AG10803 (cell line): Measurements from ENCODE around the gene DUSP14.

Source experiments
- DNase-seq: peaks from one replicate; pipeline ENCODE4 v3.0.0; 2010; ENCODE audit warnings: low read depth
- H3K4me3 ChIP-seq: 2 replicates; pipeline ENCODE4 v1.5.1; 2011; ENCODE audit warnings: mild to moderate bottlenecking, low read length, control low read depth
- TF ChIP-seq, protein P1 (sequence below): conservative IDR thresholded peaks from 2 replicates; pipeline ENCODE4 v1.5.1; 2011; ENCODE audit warnings: mild to moderate bottlenecking, low read length, control low read depth, inconsistent platforms

Gene DUSP14

DNA sequence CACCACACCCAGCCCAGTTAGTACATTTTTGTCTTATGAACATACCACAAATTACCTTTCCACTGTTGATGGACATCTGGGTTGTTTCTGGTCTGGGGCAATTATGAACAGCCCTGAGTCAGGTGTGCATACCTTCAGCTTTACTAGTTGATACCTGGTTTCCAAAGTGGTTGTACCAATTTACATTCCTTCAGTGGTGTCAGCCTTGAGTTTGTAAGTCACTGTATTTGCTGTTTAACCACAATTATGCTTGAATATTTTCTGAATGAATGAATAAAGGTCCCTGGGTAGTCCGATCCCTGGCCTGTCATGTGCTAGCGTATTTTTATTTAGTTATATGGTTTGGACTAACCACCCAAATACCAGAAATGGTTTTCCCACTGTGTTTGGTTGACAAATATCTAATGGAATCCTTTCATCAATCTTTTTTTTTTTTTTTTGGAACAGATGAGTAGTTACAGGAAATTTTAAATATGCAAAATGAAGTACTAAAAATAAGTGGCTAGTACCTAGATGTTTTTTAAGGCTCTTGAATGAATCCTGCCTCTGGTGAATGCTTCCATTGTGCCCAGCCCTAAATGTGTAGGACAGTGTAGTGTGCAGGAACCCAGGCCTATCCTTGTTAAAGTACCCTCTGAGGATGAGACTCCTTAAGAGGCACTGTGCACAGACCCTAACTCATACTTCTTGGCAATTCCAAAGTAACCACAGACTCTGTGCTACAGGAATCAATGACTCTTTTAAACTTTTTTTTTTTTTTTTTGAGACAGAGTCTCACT is 3.7 kb downstream of the DUSP14 start:
- TF ChIP-seq, protein P1, sequence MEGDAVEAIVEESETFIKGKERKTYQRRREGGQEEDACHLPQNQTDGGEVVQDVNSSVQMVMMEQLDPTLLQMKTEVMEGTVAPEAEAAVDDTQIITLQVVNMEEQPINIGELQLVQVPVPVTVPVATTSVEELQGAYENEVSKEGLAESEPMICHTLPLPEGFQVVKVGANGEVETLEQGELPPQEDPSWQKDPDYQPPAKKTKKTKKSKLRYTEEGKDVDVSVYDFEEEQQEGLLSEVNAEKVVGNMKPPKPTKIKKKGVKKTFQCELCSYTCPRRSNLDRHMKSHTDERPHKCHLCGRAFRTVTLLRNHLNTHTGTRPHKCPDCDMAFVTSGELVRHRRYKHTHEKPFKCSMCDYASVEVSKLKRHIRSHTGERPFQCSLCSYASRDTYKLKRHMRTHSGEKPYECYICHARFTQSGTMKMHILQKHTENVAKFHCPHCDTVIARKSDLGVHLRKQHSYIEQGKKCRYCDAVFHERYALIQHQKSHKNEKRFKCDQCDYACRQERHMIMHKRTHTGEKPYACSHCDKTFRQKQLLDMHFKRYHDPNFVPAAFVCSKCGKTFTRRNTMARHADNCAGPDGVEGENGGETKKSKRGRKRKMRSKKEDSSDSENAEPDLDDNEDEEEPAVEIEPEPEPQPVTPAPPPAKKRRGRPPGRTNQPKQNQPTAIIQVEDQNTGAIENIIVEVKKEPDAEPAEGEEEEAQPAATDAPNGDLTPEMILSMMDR = no peak
- DNase-seq = peak; percentile 99
- no peak overlapping the region for H3K4me3 ChIP-seq

DNA sequence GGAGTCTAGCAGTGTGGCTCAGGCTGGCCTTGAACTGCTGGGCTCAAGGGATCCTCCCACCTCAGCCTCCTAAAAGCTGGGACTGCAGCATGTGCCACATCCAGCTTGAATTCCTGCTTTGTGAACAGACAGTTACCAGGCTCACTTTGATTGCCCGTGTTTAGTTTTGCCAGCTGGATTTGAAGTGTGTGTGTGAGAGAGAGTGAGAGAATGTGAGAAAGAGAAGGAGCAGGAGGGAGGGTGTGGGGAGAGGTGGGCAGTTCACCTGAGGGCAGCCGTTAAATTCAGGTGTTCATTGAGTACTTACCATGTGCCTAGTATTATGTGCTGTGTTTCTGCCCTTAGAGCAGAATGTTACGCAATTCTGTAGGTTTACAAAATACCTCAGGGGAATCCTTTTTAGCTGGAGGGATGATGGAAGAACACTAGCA is 4.7 kb downstream of the DUSP14 start:
- TF ChIP-seq, protein P1 = no peak
- DNase-seq = peak; percentile 48
- H3K4me3 ChIP-seq = no peak overlapping the region

DNA sequence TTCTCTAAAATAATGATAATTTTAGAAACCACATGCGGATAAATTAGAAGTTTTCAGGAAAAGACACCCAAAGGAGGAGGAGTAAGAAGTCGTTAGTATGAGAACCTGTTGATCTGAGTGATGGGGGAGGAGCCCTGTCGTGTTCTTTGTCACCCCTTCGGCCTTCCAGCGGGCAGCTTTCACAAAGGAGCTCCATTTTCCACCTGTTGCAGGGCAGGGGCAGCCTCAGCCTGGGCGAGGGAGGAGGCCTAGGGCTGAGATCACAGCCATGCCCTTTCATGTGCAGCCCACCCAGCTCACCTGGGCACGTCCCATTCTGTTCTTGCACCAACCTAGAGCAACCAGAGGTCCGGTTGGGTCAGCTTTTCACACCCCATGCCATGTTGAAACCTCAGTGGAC is 5.3 kb downstream of the DUSP14 start:
- no peak for DNase-seq

DNA sequence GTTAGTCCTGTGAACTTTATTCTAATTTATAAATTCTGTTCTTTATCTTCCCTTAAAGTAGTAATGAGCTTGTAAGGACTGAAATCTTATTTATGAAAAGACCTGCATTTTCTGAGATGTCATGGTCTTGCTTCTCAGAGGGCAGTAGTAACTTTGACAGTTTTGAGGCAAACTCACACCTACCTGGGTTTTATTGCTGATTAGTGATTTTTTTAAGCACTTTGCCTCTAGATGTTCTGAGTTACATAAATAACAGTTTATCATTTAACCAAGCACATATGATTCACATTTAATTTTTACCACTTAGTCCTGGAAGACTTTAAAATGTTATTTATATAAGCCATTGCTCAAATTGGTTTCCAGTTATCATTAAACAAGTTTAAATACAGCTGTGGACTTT is 10.7 kb downstream of the DUSP14 start:
- TF ChIP-seq, protein P1 = no peak
- no peak overlapping the region for H3K4me3 ChIP-seq
- DNase-seq = no peak

More for the DNA sequence above, 5.3 kb downstream of the DUSP14 start:
- H3K4me3 ChIP-seq = no peak overlapping the region
- TF ChIP-seq, protein P1 = no peak

DNA sequence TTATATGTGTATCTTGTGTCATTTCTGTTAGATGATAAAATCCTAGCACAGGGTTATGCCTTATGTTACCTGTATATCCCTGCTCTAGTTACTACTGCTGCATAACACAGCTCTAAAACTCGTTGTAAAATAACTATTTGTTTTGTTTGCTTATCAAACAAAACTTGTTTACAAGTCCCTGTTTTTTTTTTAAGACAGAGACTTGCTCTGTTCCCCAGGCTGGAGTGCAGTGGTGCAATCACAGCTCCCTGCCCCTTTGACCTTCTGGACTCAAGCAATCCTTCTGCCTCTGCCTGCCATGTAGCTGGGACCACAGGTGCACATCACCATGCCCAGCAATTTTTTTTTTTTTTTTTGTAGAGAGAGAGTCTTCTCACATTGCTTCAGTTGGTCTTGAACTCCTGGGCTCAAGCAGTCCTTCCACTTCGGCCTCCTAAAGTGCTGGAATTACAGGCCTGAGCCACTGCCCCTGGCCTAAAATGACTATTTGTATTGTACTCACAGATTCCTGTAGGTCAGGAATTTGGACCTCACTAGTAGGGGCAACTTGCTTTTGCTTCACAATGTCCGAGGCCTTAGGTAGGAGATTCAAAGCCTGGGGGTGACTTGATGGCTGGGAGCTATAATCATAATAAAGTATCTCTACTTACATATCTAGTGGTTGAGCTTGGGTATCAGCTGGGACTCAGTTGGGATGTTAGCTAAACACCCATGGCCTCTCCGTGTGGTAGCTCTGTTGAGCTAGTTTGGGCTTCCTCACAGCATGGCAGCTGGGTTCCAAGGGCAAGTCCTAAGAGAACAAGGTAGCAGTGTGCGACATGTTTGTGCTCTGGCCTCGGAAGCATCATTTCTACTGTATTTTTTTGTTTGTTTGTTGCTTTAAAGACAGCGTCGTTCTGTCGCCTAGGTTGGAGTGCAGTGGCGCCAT is 12.6 kb downstream of the DUSP14 start:
- TF ChIP-seq, protein P1 = no peak
- no peak overlapping the region for H3K4me3 ChIP-seq
- DNase-seq = no peak

DNA sequence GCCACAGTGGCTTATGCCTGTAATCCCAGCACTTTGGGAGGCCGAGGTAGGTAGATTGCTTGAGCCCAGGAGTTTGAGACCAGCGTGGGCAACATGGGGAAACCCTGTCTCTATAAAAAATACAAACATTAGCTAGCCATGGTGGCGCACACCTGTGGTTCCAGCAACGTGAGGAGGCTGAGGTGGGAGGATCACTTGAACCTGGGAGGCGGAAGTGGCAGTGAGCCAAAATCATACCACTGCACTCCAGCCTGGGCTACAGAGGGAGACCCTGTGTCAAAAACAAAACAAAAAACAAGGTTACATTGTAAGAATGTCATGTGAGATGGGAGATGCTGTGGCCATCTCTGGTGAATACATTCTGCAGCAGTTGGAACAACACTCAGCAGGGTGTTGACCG is 13.5 kb downstream of the DUSP14 start:
- DNase-seq = no peak
- no peak overlapping the region for H3K4me3 ChIP-seq
- TF ChIP-seq, protein P1 = no peak
